Upper lobe of left lung (tissue), 4 donors: ENCODE data around the gene WNK3.

ENCODE experiments used
- POLR2A ChIP-seq, 4 donors: fragments of 450-650 bp; IDR thresholded peaks; one replicate each; pipeline ENCODE4 v1.5.1; 2016 to 2017; ENCODE audit warnings: antibody characterized with exemption in 4 of 4, mild to moderate bottlenecking in 2 of 4
- TF ChIP-seq, protein P1 (sequence below), 6 experiments: fragments of 450-650 bp in 4 of 6; fragments of 200-600 bp in 2 of 6; sonication (generic) in 2 of 6; IDR thresholded peaks; one replicate each; pipeline ENCODE4 v1.5.1; 2016 to 2019; ENCODE audit warnings: antibody characterized with exemption in 6 of 6

DNA sequence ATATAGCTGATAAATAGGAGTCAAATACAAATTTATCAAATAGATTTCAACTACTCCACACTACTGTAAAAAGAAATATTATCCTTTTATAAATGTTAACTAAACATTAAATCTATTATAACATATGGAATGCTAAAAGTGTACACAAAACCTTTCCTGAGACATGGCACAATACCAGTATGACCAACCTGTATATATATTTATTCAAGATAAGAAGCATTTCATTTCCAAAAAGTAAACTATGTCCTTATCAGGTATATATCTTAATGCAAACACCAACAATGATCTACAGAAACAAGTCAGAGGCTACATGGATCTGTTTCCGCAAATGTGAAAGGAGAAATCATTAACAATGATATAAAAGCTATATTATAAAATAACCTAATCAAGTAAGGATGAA, 37.8 kb downstream of the WNK3 start:
- TF ChIP-seq, protein P1, sequence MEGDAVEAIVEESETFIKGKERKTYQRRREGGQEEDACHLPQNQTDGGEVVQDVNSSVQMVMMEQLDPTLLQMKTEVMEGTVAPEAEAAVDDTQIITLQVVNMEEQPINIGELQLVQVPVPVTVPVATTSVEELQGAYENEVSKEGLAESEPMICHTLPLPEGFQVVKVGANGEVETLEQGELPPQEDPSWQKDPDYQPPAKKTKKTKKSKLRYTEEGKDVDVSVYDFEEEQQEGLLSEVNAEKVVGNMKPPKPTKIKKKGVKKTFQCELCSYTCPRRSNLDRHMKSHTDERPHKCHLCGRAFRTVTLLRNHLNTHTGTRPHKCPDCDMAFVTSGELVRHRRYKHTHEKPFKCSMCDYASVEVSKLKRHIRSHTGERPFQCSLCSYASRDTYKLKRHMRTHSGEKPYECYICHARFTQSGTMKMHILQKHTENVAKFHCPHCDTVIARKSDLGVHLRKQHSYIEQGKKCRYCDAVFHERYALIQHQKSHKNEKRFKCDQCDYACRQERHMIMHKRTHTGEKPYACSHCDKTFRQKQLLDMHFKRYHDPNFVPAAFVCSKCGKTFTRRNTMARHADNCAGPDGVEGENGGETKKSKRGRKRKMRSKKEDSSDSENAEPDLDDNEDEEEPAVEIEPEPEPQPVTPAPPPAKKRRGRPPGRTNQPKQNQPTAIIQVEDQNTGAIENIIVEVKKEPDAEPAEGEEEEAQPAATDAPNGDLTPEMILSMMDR (IDR thresholded peaks at IDR 0.05) = no peak
- no peak for TF ChIP-seq POLR2A (IDR thresholded peaks at IDR 0.05)
